GM23338 (cell line): ENCODE results near the gene OLIG3.

ENCODE experiments used
- JUNB ChIP-seq: IDR thresholded peaks from one replicate; pipeline ENCODE4 v1.6.1; 2016; ENCODE audit warnings: antibody characterized with exemption; ENCODE audit not compliant: unreplicated experiment
- TF ChIP-seq, protein P1 (sequence below), 2 experiments: fragments of 200-600 bp in 1 of 2; sonication (generic) in 1 of 2; conservative IDR thresholded peaks; 2 replicates each; pipeline versions ENCODE4 v1.5.1 to v1.6.1; 2016 to 2017; ENCODE audit warnings: antibody characterized with exemption in 2 of 2, low read depth in 2 of 2, mild to moderate bottlenecking in 2 of 2, moderate library complexity in 1 of 2
- TF ChIP-seq, protein P2 (sequence below): IDR thresholded peaks from one replicate; pipeline ENCODE4 v1.6.1; 2018; ENCODE audit warnings: antibody characterized with exemption; ENCODE audit not compliant: unreplicated experiment
- TF ChIP-seq, protein P3 (sequence below): fragments of 250-450 bp; sonication (Bioruptor Pico); IDR thresholded peaks from 2 replicates; pipeline ENCODE4 v1.5.0; 2020; ENCODE audit warnings: mild to moderate bottlenecking, moderate library complexity

DNA sequence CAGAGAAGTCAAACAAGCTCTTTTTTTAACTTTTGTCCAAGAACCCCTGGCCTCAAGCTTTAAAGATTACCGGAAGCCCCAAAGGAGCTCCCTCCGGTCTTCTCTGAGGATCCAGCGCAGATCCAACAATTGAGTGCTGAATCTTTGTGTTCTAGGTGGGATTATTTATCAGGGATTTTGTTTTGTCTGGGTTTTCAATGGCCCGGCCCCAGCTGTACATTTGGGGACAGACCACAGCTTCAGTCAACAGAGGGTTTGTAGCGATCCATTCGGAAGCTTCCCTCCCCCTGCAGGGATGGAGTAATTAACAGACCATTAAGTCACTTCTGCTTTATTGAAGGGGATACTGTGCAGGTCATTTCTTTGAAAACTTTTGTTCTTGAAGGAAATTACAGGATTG is 7.8 kb downstream of the OLIG3 start:
- TF ChIP-seq, protein P1, sequence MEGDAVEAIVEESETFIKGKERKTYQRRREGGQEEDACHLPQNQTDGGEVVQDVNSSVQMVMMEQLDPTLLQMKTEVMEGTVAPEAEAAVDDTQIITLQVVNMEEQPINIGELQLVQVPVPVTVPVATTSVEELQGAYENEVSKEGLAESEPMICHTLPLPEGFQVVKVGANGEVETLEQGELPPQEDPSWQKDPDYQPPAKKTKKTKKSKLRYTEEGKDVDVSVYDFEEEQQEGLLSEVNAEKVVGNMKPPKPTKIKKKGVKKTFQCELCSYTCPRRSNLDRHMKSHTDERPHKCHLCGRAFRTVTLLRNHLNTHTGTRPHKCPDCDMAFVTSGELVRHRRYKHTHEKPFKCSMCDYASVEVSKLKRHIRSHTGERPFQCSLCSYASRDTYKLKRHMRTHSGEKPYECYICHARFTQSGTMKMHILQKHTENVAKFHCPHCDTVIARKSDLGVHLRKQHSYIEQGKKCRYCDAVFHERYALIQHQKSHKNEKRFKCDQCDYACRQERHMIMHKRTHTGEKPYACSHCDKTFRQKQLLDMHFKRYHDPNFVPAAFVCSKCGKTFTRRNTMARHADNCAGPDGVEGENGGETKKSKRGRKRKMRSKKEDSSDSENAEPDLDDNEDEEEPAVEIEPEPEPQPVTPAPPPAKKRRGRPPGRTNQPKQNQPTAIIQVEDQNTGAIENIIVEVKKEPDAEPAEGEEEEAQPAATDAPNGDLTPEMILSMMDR (conservative IDR thresholded peaks at IDR 0.05; ENCODE audit: low read depth in 2 of 2): no peak
- TF ChIP-seq, protein P2, sequence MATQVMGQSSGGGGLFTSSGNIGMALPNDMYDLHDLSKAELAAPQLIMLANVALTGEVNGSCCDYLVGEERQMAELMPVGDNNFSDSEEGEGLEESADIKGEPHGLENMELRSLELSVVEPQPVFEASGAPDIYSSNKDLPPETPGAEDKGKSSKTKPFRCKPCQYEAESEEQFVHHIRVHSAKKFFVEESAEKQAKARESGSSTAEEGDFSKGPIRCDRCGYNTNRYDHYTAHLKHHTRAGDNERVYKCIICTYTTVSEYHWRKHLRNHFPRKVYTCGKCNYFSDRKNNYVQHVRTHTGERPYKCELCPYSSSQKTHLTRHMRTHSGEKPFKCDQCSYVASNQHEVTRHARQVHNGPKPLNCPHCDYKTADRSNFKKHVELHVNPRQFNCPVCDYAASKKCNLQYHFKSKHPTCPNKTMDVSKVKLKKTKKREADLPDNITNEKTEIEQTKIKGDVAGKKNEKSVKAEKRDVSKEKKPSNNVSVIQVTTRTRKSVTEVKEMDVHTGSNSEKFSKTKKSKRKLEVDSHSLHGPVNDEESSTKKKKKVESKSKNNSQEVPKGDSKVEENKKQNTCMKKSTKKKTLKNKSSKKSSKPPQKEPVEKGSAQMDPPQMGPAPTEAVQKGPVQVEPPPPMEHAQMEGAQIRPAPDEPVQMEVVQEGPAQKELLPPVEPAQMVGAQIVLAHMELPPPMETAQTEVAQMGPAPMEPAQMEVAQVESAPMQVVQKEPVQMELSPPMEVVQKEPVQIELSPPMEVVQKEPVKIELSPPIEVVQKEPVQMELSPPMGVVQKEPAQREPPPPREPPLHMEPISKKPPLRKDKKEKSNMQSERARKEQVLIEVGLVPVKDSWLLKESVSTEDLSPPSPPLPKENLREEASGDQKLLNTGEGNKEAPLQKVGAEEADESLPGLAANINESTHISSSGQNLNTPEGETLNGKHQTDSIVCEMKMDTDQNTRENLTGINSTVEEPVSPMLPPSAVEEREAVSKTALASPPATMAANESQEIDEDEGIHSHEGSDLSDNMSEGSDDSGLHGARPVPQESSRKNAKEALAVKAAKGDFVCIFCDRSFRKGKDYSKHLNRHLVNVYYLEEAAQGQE: no peak
- no peak for TF ChIP-seq JUNB
- TF ChIP-seq, protein P3, sequence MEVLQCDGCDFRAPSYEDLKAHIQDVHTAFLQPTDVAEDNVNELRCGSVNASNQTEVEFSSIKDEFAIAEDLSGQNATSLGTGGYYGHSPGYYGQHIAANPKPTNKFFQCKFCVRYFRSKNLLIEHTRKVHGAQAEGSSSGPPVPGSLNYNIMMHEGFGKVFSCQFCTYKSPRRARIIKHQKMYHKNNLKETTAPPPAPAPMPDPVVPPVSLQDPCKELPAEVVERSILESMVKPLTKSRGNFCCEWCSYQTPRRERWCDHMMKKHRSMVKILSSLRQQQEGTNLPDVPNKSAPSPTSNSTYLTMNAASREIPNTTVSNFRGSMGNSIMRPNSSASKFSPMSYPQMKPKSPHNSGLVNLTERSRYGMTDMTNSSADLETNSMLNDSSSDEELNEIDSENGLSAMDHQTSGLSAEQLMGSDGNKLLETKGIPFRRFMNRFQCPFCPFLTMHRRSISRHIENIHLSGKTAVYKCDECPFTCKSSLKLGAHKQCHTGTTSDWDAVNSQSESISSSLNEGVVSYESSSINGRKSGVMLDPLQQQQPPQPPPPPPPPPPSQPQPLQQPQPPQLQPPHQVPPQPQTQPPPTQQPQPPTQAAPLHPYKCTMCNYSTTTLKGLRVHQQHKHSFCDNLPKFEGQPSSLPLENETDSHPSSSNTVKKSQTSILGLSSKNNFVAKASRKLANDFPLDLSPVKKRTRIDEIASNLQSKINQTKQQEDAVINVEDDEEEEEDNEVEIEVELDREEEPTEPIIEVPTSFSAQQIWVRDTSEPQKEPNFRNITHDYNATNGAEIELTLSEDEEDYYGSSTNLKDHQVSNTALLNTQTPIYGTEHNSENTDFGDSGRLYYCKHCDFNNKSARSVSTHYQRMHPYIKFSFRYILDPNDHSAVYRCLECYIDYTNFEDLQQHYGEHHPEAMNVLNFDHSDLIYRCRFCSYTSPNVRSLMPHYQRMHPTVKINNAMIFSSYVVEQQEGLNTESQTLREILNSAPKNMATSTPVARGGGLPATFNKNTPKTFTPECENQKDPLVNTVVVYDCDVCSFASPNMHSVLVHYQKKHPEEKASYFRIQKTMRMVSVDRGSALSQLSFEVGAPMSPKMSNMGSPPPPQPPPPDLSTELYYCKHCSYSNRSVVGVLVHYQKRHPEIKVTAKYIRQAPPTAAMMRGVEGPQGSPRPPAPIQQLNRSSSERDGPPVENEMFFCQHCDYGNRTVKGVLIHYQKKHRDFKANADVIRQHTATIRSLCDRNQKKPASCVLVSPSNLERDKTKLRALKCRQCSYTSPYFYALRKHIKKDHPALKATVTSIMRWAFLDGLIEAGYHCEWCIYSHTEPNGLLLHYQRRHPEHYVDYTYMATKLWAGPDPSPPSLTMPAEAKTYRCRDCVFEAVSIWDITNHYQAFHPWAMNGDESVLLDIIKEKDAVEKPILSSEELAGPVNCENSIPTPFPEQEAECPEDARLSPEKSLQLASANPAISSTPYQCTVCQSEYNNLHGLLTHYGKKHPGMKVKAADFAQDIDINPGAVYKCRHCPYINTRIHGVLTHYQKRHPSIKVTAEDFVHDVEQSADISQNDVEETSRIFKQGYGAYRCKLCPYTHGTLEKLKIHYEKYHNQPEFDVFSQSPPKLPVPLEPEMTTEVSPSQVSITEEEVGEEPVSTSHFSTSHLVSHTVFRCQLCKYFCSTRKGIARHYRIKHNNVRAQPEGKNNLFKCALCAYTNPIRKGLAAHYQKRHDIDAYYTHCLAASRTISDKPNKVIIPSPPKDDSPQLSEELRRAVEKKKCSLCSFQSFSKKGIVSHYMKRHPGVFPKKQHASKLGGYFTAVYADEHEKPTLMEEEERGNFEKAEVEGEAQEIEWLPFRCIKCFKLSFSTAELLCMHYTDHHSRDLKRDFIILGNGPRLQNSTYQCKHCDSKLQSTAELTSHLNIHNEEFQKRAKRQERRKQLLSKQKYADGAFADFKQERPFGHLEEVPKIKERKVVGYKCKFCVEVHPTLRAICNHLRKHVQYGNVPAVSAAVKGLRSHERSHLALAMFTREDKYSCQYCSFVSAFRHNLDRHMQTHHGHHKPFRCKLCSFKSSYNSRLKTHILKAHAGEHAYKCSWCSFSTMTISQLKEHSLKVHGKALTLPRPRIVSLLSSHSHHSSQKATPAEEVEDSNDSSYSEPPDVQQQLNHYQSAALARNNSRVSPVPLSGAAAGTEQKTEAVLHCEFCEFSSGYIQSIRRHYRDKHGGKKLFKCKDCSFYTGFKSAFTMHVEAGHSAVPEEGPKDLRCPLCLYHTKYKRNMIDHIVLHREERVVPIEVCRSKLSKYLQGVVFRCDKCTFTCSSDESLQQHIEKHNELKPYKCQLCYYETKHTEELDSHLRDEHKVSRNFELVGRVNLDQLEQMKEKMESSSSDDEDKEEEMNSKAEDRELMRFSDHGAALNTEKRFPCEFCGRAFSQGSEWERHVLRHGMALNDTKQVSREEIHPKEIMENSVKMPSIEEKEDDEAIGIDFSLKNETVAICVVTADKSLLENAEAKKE: no peak
